Activated CD4-positive, CD25-positive, alpha-beta regulatory T cell treated with anti-CD3 and anti-CD28 coated beads, Interleukin-2, amount 50 U/mL, for 72 hours (primary cell): ENCODE results near the gene KRT35.

Experiments used
- DNase-seq: peaks from one replicate; pipeline ENCODE4 v3.0.0; 2021

The KRT35 gene

GRCh38 chr17:41481036-41481435 lies at the start of gene KRT35:
Gene KRT35, minus strand, starts transcription at chr17:41481151. Its CDS starts 54 bp downstream, at chr17:41481097.
- no peak for DNase-seq

DNA sequence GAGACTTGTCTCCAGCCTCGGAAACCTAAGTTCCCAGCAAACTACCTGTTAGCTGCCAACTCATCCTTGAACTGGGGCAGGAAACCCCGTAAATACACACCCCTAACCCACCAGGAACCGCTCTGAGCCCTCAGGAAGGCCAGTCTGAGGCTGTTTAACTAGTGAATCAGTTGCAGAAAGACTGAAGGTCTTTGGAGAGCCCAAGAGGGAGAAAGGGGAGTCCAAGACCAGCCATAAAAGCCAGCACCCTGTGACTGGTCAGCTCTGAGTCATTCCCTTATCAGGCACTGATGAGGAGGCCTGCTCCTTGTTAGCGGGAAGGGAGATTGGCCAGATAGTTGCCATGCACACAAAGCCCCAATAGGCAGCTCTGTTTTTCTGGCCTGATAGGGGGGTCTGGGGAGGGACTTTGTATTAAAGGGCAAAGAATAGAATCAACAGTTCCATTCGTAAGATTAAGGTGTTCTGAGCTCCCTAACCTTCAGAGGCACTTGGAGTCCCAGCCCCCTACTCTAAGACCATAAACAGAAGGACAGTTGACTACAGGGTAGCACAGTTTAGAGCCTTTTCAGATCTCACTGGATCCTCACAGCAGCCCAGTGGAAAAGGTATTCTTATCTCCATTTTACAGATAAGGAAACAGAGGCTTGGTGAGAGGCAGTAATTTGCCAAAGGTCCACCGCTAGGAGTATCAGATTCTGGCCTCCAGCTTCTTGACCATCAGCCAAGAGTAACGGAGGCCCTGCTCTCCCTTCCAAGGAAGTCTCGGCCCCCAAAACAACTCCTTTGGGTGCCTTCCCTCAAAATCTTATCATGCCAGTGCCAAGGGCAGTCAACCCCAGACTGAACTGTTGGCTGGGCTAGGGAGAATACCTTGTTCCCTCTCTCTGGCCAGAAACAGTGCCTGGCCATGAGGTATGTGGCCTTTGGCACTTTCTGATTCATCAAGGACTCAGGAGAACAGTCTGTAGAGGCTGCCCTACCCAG lies 49.4 kb upstream of the KRT35 start:
- no peak for DNase-seq

DNA sequence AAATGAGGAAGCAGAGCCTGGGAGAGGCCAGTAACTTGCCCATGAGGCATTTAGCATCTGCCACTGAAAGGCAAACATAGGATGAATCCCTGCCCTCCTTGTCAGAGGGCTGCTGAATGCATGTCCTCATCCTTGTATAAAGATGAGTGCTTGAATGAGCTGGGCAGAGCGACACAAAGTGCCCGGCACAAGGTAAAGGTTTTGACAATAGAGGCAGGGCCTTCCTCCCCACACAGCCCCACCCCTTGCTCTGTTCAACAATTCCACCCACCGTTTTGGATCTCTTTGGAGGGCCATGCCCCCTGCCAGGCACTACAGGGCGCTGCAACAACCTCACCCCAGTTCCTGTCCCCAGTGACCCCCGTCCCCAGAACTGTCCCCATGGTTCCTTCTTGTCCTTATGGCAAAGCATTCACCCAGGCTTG lies 48.6 kb upstream of the KRT35 start:
- DNase-seq = no peak

- no peak for DNase-seq
Measured at GRCh38 chr17:41528959-41529353, 48.0 kb upstream of the KRT35 start.

- no peak for DNase-seq
Measured at GRCh38 chr17:41527063-41528023, 46.4 kb upstream of the KRT35 start.

DNA sequence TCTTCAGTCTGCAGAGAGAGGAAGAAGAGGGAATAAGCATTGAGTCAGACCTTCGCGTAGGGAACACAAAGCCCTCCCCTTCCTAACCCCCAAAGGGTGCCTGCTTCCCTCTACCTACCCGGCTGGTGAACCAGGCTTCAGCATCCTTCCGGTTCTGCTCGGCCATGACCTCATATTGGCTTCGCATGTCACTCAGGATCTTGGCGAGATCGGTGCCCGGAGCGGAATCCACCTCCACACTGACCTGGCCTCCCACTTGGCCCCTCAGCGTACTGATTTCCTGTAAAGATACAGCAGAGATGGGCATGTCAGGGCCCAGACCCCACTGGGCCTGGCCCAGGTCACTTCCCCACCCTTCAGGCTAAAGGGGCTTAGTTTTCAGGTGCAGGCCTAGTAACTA lies 43.3 kb upstream of the KRT35 start:
- no peak for DNase-seq

DNA sequence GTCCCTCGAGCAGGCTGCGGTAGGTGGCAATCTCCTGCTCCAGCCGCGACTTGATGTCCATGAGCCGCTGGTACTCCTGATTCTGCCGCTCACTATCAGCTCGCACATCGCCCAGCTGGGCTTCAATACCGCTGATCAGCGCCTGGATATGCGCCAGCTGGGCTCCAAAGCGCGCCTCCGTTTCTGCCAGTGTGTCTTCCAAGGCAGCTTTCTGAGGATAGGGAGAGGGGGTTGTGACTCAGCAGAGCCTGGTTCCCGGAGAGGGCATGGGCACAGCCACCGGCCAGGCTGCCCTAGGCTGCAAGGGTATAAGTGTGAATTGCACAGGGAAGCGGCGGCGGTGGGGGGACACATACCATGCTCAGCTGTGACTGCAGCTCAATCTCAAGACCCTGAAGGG lies 42.8 kb upstream of the KRT35 start:
- DNase-seq = no peak

DNA sequence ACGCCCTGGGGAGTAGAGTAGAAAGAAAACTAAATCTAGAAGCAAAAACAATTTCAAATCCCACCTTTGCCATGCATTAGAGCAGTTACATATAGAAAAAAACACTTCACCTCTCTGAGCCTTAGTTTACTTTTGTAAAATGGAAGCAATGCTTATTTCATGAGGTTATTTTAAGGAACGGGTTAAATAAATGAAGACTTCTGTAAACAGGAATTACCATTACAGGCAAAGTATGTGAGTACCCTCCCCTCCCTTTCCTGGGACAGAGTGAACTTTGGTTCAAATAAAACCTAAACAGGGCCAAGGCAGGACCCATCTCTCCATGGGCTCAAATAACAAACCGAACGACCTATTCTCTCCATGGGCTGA lies 42.3 kb upstream of the KRT35 start:
- DNase-seq = no peak

DNA sequence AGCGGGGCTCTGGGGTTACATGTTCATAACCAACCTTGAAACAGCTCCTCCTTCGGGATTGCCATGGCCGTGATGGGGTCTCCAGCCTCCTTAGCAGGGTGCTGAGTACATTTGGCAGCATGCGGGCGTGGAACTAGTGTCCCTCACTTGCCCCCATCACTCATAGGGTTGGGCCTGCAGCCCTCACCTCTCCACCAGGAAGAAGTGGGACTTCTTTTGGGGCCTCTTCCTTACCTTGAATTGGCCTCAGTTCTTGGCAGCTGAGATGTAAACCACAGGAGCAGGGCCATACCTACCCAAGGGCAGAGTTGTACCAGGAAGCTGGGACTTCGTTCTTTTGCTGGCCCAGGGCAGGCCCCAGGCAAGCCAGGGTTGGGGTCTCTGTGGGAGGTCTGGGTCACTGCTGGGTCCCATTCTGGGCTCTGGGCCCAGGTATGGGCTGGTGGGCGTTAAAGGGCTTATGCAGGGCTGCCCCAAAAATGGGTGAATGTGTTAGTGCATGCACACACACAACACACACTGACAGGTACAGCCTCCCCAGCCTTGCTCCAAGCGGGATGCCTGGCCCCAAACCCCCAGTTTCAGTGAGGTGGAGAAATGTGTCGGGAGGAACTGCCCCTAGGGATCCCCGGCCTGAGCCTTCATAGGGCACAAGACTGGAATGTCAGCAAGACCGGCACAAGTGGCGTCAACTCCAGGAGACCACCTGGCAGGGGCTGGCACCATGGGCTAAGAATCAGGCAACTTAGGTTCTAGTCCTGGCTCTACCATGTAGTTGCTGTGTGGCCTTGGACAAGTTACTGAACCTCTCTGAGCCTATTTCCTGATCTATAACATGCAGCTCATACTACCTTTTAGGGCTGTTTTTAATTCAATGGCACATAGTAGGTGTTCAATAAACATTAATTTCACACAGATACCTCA lies 41.6 kb upstream of the KRT35 start:
- DNase-seq = no peak

- no peak for DNase-seq
Measured at GRCh38 chr17:41521574-41522261, 40.8 kb upstream of the KRT35 start.

- DNase-seq = no peak
Measured at GRCh38 chr17:41520821-41521521, 40.0 kb upstream of the KRT35 start.

GRCh38 chr17:41519501-41520224 lies 38.7 kb upstream of the KRT35 start:
- no peak for DNase-seq

- DNase-seq = no peak
Measured at GRCh38 chr17:41518789-41519449, 38.0 kb upstream of the KRT35 start, which contains the start of gene KRT15. Gene KRT15, minus strand, starts transcription at chr17:41518890. Its CDS starts 63 bp downstream, at chr17:41518827.

- no peak for DNase-seq
Measured at GRCh38 chr17:41518031-41518430, 37.1 kb upstream of the KRT35 start.

DNA sequence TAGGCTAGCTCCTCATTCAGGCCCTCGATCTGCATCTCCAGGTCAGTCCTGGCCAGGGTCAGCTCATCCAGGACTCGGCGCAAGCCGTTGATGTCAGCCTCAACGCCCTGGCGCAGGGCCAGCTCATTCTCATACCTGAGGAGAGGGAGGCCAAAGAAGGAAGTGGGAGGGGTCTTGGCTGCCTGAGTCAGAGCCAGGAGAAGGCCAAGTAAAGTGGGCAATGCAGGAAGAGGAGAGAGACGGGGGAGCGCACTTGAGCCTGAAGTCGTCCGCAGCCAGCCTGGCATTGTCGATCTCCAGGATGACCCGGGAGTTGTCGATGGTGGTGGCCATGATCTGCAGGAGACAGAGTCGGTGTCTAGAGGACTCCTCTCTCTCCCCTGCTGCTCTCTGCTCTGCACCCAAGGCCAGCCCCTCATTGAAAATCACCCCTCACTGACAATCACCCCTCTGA lies 35.9 kb upstream of the KRT35 start:
- no peak for DNase-seq

DNA sequence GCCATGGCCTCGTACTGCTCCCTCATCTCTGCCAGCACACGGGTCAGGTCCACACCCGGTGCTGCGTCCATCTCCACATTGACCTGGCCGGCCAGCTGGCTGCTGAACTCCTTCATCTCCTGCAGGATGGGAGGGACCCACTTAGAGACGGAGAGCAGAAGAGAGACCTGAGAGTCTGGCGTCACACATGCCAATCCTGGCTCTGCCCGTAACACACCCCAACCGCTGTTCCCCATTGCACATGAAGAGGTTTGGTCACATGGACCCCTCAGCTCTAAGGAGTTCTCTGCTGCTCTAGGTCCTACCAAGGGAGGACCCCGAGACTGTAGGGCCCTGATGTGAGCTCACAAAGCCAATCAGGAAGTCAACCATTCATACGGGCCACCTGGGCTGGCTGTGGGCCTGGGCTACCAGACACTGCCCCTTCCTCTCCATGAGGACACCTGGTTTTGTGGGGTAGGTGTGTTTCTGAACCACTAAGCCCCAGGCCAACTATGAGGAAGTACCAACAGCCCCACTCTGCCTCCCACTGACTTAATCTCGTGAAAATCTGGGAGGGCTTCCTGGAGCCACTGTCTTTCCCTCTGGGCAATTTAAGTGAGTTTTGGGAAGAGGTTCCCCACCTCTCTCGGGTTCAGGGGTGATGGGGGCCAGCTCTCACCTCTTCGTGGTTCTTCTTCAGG lies 35.3 kb upstream of the KRT35 start:
- no peak for DNase-seq

DNA sequence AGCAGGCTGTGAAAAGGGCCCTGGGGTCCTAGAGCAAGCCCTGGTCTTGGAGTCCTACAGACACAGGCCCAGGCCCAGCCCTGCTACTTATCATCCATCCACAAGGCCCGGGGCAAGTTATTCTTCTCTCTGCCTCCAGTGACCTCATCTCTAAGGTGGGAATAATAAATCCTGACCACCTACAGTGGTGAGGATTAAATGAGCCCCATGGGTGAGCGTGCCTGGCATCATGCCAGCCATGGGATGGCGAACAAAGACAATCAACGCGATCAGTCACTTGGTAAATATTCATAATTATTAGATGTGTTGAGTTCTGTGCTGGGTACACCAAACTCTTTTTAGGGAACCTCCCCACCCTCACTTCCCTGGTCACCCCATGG lies 32.2 kb upstream of the KRT35 start:
- DNase-seq = no peak

- no peak for DNase-seq
Measured at GRCh38 chr17:41512546-41513167, 31.7 kb upstream of the KRT35 start.

- DNase-seq = no peak
Measured at GRCh38 chr17:41511716-41512115, 30.8 kb upstream of the KRT35 start.
